ENCODE results near the gene ZC3H8.
"Not testable (repeated sequence)": the region's sequence is repeated elsewhere in the genome, so short reads cannot be mapped to it uniquely, and the experiment has no call there.

Gene ZC3H8

DNA sequence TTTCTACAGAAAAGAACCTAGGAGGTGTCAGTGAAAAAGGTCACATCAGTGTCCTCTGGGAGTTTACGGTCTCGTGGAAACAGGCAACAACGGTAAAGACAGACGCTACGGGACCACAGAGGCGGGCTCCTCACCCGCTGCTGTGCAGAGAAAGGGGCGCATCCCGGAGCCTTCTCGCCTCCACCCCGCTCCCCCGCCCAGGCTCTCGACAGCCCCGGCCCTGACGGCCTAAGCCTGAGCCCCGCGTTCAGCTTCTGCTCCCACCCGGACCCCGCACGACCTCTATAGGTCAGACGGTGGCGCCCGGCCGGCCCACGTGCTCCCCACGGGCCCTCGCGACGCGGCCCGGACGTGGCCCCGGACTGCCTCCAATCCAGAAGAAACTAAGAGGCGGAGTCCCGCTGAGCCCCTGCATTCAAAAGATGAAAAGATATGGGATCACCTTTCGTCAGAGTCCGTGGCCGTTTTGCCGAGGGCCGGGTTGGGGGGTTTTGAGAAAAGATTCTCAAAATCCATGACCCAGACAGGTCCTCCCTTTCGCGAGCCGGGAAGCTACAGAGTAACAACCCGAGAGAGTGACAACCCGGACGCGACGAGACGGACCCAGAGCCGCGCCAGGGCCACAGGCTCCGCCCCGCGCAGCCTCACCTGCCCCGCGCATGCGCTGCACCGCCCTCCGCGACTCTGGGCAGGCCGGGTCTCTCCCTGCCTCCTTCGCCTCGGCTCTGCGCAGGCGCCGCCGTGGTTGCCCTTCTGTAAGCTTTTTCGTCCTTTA lies at the start of gene ZC3H8:
Gene ZC3H8, minus strand, starts transcription at position 577 of the 775 bp plus-strand sequence. Its CDS starts 61 bp downstream, at position 516.
- DNase-seq (ENCODE audit: low read depth), result peak; percentile 94

DNA sequence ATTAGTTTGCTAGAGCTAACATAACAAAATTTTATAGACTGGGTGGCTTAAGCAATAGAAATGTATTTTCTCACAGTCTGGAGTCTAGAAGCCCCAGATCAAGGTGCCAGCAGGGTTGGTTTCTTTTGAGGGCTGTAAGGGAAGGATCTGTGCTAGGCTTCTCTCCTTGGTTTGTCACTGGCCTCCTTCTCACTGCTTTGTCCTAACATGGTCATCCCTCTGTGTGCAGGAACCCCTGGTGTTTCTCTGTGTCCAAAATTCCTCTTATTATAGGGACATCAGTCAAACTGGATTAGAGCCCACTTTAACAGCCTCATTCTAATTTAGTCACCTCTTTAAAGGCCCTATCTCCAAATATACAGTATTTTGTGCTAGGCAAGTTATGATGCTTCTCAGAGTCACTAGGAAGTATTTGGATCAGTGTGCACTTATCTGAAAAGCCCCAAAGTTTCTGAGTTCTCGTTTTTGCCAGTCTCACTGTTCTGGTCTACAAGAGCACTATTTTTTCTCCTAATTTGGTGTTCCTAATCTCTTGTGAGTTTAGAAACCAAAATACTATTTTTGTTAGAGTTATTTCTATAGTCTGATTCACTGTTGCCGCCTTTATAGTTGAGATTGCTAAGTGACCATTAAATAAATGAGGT lies 49.6 kb upstream of the ZC3H8 start:
- no peak for DNase-seq (ENCODE audit: low read depth)

- DNase-seq (ENCODE audit: low read depth), result no peak
Observed at GRCh38 chr2:112301973-112302372, 47.1 kb upstream of the ZC3H8 start.

DNA sequence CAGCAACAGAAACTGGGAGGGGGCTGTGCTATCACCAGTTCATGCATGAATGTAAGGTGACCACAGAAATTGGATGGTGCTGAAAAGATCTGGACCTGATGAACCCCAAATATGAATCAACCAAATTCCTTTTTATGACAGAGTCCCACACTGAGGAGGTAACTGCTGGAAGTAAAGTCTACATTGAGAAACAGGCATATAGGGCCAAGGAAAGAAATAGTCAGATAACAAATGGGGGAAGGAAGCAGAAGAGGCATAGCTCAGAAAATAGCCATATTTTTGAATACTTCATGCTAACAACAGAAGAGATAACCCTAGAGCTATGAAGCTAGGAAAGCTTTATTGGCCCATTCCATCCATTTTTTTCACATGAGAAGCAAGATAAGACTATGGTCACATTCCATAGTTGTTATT lies 46.3 kb upstream of the ZC3H8 start:
- no peak for DNase-seq (ENCODE audit: low read depth)

GRCh38 chr2:112296407-112296806 lies 41.6 kb upstream of the ZC3H8 start:
- no peak for DNase-seq (ENCODE audit: low read depth)

GRCh38 chr2:112295407-112296078 lies 40.7 kb upstream of the ZC3H8 start:
- DNase-seq (ENCODE audit: low read depth), result no peak

DNA sequence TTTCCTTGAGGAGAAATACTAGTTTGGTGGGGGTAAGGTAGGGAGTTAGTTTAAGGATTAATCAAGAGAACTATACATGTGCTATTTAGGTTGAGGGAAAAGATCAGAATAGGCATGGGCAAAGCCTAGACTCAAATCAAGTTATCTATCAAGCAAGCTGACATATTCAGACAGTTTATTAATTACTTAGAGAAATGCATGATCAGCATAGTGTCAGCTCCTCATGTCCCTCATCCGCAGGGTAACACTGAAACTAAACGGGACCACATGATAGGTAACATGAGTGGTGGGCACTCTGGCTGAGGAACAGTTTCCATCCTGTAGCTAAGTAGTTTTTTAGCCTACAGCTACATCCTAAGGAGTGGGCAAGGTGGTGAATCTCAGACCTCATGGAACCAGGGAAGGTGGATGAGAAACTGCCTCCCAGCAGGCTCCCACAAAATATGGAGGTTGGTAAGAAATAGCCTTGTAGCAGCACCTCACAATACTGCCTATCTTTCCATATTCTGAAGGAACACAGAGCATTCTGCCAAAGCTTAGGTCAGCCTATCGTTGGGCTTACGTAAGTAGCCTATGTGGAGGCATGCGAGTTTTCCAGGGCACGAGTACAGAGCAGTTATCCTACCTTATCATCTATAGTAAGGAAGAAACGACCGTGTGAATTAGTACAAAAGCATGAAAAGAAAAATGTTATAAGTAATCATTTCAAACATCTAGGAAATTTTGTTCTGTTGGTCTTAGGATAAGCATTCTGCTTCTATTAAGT lies 39.0 kb upstream of the ZC3H8 start:
- no peak for DNase-seq (ENCODE audit: low read depth)

GRCh38 chr2:112290648-112291047 lies 35.8 kb upstream of the ZC3H8 start:
- DNase-seq (ENCODE audit: low read depth), result no peak

DNA sequence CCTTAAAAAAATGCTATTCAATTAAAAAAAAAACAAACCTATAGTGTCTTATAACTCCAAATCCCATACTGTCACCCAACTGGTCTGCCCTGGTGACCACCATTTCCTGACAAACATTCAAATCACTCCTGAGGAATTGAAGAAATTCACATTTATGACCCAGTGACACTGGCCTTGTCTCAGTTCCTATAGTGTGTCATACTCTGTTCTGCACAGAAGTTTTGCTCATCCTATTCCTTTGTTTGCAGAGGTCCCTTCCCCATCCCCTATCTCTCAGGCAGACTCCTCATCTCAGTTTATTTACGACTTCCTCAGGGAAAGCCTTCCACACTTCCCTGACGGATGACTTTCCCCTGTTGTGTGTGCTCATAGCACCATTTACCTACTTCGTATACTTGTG lies 35.2 kb upstream of the ZC3H8 start:
- DNase-seq (ENCODE audit: low read depth), result no peak

DNA sequence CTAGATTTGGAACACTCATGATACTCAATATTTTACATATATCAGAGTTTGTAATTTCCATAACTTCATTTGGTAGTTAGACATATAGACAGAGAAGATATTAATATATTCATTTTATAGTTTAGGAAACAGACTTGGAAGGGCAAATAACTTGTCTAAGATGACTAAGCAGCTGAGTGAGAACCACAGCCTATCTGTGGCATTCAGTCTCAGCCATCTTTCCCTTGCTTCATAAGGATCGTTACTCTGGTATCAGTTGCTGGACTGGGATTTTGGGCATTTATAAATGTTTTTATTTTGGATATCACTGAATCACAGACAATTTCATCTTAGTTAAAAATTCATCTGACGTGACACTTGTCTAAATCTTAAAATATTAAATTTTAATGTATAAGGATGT lies 28.7 kb upstream of the ZC3H8 start:
- DNase-seq (ENCODE audit: low read depth), result not testable (repeated sequence)

GRCh38 chr2:112282066-112282465 lies 27.2 kb upstream of the ZC3H8 start:
- not testable (repeated sequence) for DNase-seq (ENCODE audit: low read depth)

DNA sequence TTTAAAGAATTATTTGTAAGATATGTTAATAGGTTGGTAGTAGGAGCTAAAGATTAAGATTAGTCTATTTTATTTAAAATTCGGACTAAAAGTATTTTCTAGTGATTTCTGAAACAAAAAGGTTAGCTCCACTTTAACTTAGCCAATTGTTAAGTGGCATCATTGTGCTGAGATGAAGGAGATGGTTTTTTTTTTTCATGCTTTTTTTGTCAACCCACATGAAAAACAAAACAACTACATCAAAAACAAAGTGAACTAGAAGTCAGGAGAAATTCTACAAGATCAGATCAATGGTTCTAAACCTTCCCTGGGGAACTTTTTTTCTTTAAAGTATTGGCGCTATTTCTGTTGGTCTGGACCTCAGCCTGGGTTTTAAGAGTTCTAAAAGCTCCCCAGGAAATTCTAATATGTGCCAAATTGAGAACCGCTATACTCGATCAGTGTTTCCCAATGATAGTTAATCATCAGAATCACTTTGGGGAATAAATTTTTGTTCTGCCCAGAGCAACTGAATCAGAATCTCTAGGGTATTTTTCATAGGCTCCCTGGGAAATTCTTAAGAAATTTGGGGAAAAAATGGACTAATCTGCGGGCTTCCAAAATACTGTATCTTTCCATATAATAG lies 22.9 kb upstream of the ZC3H8 start:
- no peak for DNase-seq (ENCODE audit: low read depth)

DNA sequence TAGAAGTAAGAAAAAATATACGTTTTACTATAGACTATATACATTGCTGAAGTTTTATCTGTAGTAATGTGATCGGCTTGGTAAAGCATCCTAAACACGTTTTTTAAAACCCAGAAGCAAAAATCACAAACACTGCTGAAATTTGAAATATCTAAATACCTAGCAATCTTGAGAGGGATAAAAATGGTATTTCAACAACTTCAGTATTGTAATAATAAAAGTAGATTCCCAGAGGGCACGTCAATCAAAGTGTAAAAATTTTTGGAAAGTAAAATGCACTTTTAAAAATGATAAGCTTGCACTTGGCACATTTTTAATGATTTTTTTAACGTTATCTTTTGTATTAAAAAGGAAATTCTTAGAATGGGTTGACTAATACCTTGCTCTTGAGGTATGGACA lies 22.1 kb upstream of the ZC3H8 start:
- DNase-seq (ENCODE audit: low read depth), result no peak

GRCh38 chr2:112275887-112276773 lies 21.3 kb upstream of the ZC3H8 start:
- DNase-seq (ENCODE audit: low read depth), result peak; percentile 76

DNA sequence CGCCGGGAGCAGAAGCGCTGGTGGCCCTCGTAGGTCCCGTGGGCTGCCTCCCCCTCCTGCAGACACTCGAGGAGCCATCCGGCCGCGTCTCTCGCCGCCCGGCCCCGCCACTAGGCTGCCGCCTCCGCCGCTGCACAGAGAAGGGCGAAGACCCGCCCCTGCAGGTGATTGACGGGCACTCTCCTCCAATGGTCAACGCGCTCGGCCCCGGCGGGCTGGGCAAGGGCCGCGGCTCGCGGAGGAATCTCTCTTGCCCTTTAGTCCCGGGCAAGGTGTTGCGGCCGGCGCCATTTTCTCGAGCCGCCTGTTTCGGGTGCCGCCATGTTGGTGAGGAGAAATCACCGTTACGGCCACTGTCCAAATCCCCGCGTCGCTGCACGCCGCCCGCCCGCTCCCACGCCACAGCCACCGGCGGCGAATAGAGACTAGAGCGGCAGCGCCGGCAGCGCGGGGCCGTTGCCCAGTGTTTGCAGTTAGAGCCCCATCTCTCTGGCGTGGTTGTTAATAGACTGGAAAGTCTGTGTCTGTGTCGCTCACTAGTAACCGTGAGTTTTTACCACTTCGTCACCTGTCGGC lies 20.6 kb upstream of the ZC3H8 start, which contains the start of gene ZC3H6:
Gene ZC3H6, plus strand, starts transcription at position 287 of the 576 bp plus-strand sequence. CDS start 398 bp downstream, outside the sequence.
- peak; percentile 99 for DNase-seq (ENCODE audit: low read depth)

DNA sequence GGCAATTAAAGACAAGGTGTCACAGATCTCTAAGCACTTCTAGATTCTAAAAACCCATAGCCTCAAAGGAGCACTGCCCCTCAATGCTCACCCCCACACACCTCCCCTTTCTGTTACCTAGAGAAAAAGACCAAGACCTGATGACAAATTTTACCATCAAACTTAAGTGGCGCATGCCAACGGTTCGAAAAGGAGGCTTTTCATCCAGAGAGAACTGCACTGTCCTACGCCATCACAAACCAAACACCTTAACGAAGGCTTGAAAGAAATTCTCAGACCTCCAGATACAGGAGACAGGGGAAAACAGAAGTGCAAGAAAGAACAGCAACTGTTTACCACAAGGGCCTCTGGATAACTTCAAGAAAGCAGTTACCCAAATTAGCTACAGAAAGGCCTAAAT lies 18.5 kb upstream of the ZC3H8 start:
- no peak for DNase-seq (ENCODE audit: low read depth)

DNA sequence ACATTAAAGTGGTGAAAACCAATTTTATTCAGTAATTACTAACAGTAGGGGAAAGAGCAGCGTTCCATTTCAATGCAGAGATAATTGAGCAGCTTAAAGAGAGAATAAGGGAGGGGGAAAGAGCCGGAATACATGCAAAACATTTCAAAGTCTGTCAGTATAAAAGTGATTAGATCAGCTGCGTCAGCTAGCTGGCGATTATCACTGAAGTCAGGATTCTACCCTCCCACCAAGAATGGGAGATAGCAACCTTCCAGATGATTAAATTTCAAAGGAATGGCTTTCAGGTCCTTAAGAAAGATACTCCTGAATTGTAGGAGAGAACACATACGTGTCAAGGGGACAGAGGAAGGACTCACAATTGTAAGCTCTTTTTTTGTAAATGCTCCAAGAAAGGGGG lies 17.8 kb upstream of the ZC3H8 start:
- no peak for DNase-seq (ENCODE audit: low read depth)

- DNase-seq (ENCODE audit: low read depth), result no peak
Observed at GRCh38 chr2:112268547-112268946, 13.7 kb upstream of the ZC3H8 start.

DNA sequence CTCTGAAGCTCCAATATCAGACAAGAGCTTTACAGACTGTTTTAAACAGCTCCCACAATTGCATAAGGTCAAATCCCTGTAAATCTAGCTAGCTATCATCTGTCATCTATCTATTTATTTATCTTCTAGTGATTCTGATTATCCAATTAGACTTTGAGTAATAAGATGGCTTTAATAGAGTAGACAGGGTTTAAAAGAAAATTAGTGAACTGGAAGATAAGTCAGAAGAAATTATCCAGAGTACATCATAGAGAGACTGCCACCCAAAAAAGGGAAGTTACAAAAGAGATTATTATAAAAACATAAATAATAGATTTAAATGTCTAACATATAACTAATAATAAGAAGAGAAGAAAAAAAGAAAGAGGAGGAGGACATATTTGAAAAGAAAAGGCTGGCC lies 8.0 kb upstream of the ZC3H8 start:
- DNase-seq (ENCODE audit: low read depth), result no peak

DNA sequence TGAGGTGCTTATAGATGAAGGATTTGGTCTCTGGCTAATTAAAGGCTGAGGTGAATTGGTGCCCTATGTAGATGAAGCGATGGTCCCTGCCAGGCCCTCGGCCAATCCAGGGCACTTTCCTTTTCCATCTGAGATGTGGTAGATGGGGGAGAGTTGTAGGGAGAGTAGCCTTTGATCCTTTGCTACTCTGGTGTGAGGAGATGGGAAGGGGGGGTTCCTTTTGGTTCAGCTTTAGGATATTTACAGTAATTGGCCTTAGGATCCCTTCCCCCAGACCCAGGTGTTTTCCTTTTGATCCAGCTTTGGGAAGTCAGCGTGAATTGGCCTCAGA lies 5.4 kb upstream of the ZC3H8 start:
- no peak for DNase-seq (ENCODE audit: low read depth)

Data from stimulated activated CD8-positive, alpha-beta memory T cell treated with anti-CD3 and anti-CD28 coated beads, Interleukin-12 subunit alpha, Interleukin-12 subunit beta, amount 100 ng/mL, for 1 hour (primary cell).